GM21360 (cell line): ENCODE measurements around the gene HLA-DRA.
"Not testable (repeated sequence)": the region's sequence is repeated elsewhere in the genome, so short reads cannot be mapped to it uniquely, and the experiment has no call there.

Experiments
- ATAC-seq: cut with Tn5 transposase; IDR thresholded peaks from one replicate; pipeline ENCODE4 v1.9.1; 2021; ENCODE audit warnings: mild to moderate bottlenecking, moderate library complexity; ENCODE audit not compliant: unreplicated experiment

Gene HLA-DRA

GRCh38 chr6:32430179-32430578 is 9.5 kb upstream of the HLA-DRA start:
- ATAC-seq, result no peak

- no peak for ATAC-seq
Observed at GRCh38 chr6:32431142-32431541, 8.5 kb upstream of the HLA-DRA start.

- no peak for ATAC-seq
Observed at GRCh38 chr6:32432050-32432450, 7.6 kb upstream of the HLA-DRA start.

GRCh38 chr6:32433950-32434349 is 5.7 kb upstream of the HLA-DRA start:
- not testable (repeated sequence) for ATAC-seq

- no peak for ATAC-seq
Observed at GRCh38 chr6:32436186-32436585, 3.5 kb upstream of the HLA-DRA start.

GRCh38 chr6:32436995-32437836 is 2.5 kb upstream of the HLA-DRA start:
- ATAC-seq, result peak; percentile 50

GRCh38 chr6:32439139-32439538 is 548 bp upstream of the HLA-DRA start:
- no peak for ATAC-seq

- no peak for ATAC-seq
Observed at GRCh38 chr6:32442243-32442667, 2.6 kb downstream of the HLA-DRA start.

- no peak for ATAC-seq
Observed at GRCh38 chr6:32442977-32443552, 3.4 kb downstream of the HLA-DRA start.

- no peak for ATAC-seq
Observed at GRCh38 chr6:32444433-32444832, 4.7 kb downstream of the HLA-DRA start.

GRCh38 chr6:32445321-32445854 is 5.7 kb downstream of the HLA-DRA start:
- no peak for ATAC-seq

- ATAC-seq, result no peak
Observed at GRCh38 chr6:32447932-32448331, 8.2 kb downstream of the HLA-DRA start.

GRCh38 chr6:32449088-32449736 is 9.5 kb downstream of the HLA-DRA start:
- no peak for ATAC-seq

GRCh38 chr6:32457054-32457453 is 17.4 kb downstream of the HLA-DRA start:
- ATAC-seq, result no peak

GRCh38 chr6:32459781-32460424 is 20.2 kb downstream of the HLA-DRA start:
- ATAC-seq, result no peak

- ATAC-seq, result no peak
Observed at GRCh38 chr6:32460528-32460927, 20.8 kb downstream of the HLA-DRA start.

- no peak for ATAC-seq
Observed at GRCh38 chr6:32461493-32461892, 21.8 kb downstream of the HLA-DRA start.

GRCh38 chr6:32462609-32463008 is 22.9 kb downstream of the HLA-DRA start:
- ATAC-seq, result peak; percentile 75

GRCh38 chr6:32467743-32468503 is 28.2 kb downstream of the HLA-DRA start:
- not testable (repeated sequence) for ATAC-seq

GRCh38 chr6:32472781-32473375 is 33.2 kb downstream of the HLA-DRA start:
- ATAC-seq, result no peak
